SK-N-MC (cell line): ENCODE measurements around the gene FXYD3.

Source experiments
- EZH2 ChIP-seq: fragments of 200-600 bp; sonication (generic); IDR thresholded peaks from one replicate; pipeline ENCODE4 v1.6.1; 2017; ENCODE audit warnings: antibody characterized with exemption
- POLR2AphosphoS5 ChIP-seq: IDR thresholded peaks from 2 replicates; pipeline ENCODE4 v1.6.1; 2012; ENCODE audit warnings: mild to moderate bottlenecking, low read depth, low read length, borderline replicate concordance

DNA sequence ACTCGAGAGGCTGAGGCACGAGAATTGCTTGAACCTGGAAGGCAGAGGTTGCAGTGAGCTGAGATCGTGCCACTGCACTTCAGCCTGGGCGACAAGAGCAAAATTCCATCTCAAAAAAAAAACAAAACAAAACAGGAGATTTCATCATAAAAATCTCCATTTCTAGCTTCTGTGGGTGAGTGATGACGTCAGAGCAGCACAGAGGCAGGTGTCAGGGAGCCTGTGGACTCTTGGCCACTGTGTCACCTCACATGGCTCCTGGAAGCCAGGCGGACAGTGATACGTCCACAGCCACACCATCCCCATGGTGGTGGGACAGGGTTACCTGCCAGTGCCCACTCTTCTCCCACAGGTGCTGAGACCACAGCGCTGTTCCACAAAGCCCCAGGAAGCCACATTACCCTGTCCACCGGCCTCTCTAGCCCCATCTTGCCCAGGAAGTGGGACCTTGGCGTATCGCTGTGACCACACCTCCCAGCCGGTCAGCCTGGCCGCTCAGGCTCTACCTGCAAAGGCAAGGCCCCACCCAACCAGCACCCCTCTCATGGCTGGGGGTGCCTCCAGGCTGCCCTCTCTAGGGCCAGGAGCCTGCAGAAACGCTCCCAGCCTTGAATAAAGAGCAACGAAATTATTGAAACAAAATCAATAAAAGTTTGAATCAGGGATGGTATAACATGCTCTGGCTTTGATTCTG lies 2.5 kb upstream of the FXYD3 start:
- TF ChIP-seq POLR2AphosphoS5 (no peak), EZH2 (no peak)
